Stimulated activated naive CD8-positive, alpha-beta T cell treated with anti-CD3 and anti-CD28 coated beads, Interleukin-15, Interleukin-2, amounts not matched to agents 100 U/mL and 50 U/mL, for 24 hours (primary cell): ENCODE data around the gene LYSMD1.

Experiments used
- ATAC-seq: fragments of 150-1000 bp; cut with Tn5 transposase; one replicate; pipeline ENCODE4 v1.10.0; 2021
- DNase-seq: peaks from one replicate; pipeline ENCODE4 v3.0.0; 2021

The LYSMD1 gene

DNA sequence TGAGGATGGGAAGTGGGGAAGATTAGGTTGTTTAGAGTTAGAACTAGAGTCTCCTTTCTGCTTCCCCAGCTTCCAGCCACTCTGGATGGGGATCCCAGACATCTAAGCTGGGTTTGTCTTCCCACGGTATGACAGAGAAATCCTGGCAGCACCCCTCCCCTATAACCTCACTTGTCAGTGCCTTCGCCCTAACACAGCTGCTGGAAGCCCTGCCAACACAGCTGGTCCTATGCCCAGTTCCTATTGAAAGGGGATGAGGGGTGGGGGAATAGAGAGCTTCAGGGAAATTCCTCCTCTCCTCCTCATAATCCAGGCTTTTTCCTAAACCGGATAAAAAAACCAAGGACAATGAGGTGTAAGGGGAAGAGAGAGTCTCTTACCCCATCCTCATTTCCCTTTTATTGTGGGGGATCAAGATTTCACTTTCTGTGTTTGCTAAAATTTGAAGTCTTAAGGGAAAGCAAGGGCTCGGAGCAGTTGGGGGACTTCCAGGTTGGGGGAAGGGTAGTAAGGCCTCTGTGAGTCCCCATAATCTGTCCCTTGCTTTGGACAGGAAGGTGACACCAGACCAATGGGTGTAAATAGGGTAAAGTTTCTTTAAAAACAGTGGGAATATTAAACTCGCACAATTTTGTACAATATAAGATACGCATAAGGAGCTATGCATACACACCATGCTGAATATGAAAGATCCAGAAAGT lies 9.5 kb upstream of the LYSMD1 start:
- no peak for ATAC-seq
- no peak for DNase-seq

DNA sequence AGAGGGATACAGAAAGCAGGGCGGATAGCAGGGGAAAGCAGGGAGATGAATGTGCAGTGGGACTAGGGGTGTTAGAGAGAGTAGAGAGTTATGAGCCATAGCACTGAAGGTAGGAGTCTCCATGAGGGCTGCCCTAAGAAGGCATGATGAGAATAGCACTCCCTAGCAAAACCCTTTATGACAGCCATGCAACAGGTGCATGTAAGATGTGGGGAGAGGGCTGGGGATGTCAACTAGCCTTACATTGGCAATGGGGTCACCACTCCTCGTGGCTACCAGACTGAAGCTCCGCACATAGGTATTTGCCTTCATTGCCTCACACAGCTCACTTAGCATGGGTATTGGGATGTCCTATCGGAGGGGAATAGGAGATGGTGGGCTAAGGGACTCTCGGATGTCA lies 5.5 kb upstream of the LYSMD1 start:
- ATAC-seq (no peak), DNase-seq (no peak)

DNA sequence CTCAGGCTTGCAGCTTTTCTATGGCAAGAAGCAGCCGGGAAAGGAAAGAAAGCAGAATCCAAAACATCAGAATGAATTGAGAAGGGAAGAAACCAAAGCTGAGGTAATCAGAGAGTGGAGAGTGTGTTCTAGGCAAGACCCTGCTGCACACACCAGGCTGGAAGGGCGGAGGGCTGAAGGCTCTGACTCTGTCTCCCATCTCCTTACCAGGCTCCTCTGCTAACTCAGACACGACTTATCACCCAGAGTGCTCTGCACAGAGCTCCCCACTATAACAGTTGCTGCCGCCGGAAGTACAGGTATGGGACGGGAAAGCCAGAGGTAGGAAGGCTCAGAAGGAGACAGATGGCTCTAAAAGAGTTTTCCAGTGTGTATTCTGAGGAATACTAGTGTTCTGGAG lies 1.4 kb upstream of the LYSMD1 start:
- DNase-seq (no peak), ATAC-seq (no peak)

DNA sequence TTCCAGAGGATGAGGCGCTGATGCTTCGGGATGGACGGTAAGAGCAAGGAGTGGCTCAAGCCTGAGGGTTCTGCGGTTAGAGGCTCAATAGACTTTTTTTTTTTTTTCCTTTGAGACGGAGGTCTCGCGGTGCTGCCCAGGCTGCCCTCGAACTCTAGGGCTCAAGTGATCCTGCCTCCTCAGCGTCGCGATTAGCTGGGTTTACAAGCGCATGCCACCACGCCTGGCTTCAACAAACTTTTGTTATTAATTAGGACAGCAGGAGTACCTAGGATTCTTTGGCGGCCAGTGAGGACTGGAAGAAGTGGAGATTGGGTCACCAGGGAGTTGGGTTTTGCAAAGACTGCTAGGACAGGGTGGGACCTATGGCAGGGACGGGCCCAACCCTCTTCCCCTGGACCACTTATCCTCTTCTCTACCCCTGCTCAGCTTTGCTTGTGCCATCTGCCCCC lies 829 bp upstream of the LYSMD1 start:
- ATAC-seq = no peak

DNA sequence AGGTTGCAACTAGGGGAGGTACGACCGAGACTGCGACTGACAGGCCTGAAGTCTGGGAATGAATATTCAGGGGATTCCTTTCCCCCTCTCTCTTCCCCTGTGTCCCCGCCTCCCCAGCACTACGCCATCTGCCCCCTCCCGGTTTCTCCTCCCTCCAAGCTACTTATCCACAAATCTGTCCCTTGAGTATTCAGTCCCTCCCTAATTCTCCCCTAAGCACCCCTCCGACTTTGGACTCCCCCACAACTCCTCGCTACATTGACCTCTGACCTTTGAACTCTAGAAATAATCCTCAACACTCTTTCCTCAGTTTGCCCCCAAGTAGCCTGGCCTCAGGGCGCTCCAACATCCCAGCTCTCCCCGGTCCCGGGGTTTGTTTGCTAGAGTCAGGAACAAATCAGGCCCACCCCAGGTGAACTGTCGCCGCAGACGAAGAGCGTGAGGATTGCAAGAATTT lies 393 bp downstream of the LYSMD1 start:
- ATAC-seq (no peak), DNase-seq (peak; percentile 17)

More for the DNA sequence above, 829 bp upstream of the LYSMD1 start:
- no peak for DNase-seq

DNA sequence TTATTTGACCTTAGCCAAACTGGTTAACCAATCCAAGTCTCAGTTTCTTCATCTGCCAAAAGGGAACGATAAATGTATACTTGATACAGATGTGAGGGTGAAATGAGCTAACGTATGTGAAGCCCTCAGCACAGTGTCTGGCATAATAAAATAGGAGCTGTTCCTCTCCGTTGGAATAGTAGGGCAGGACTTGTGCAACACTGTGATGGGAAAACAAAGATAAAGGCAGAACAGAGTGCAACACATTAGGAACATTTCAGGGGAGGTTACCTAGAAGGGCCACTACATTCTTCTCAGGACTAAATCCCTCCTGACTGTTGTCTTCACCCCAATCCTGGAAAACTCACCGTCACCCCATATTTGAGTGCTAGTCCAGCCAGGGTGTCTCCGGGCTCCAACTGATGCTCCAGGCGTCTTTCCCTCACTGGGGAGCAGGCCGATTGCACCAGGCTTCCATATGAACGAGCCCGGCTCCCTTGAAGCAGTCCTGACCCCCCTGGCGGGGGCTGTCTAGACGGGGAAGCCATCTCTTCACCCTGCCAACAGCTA lies 896 bp downstream of the LYSMD1 start:
- ATAC-seq (no peak), DNase-seq (no peak)

- ATAC-seq (no peak), DNase-seq (no peak)
Measured at GRCh38 chr1:151159373-151159772, 6.3 kb downstream of the LYSMD1 start.

GRCh38 chr1:151158751-151159251 lies 6.9 kb downstream of the LYSMD1 start:
- peak; percentile 31 for DNase-seq
- no peak for ATAC-seq

GRCh38 chr1:151158326-151158725 lies 7.4 kb downstream of the LYSMD1 start:
- DNase-seq (peak; percentile 75), ATAC-seq (peak; percentile 45)

DNA sequence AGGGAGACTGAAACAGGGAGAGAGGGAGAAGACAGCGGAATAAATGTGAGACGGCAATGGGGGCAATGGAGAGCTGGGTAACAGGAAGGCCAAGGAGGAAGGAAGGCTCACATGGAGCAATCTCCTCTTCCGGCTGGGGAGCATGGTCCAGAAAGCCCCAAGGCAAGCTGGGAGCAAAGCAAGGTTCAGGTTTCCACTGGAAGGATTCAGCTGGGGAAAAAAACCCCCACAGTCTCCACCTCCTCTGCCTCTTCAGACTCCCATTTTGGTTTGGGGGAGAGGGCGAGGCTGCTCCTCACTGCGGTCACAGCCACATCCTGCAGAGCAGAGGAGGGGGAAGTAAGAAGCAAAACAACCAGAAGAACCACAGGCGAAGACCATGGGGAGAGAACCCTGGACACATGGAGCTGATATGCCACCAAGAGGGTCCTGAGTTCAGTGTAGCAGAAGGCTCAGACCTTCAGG lies 8.6 kb downstream of the LYSMD1 start:
- ATAC-seq (peak; percentile 53), DNase-seq (peak; percentile 74)

DNA sequence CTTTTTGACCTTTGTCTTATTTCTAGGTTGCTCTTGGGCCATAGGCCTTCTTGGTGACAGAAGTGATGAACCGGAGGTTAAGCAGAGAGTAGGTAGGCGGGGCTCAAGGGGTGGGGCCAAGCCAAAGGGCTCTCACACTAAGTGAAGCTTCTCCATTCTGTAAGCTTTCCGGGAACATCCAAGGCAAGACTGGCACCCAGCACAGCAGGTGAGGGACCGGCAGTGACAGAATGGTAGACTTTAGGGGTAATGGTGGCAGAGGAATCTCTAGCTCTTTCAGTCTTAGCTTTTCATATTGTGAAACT lies 9.2 kb downstream of the LYSMD1 start, which contains the start of gene TNFAIP8L2:
TSS of gene TNFAIP8L2 (plus strand) at position 135 of the 305 bp plus-strand sequence. CDS start 2,049 bp downstream, outside the sequence.
- peak; percentile 82 for ATAC-seq
- peak; percentile 86 for DNase-seq

DNA sequence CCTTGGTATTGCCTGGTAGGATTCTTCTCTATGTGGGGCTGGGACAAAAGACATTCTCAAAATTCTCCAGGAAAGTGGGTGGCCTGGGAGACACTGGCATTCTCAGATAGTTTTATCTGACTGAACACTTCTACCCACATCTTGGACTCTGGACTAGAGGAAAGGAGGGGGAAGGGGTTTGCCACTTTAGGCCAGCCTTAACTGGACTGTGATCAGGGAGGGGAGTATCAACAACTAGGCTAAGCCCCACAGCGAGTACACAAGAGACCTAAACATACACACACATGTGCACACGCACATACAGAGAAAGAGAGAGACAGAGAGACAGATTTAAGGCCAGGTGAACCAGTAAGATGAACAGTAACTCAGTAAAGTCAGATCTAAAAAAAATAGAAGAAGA lies 18.0 kb downstream of the LYSMD1 start:
- DNase-seq (no peak), ATAC-seq (no peak)

GRCh38 chr1:151147132-151147503 lies 18.6 kb downstream of the LYSMD1 start:
- ATAC-seq (no peak), DNase-seq (no peak)

DNA sequence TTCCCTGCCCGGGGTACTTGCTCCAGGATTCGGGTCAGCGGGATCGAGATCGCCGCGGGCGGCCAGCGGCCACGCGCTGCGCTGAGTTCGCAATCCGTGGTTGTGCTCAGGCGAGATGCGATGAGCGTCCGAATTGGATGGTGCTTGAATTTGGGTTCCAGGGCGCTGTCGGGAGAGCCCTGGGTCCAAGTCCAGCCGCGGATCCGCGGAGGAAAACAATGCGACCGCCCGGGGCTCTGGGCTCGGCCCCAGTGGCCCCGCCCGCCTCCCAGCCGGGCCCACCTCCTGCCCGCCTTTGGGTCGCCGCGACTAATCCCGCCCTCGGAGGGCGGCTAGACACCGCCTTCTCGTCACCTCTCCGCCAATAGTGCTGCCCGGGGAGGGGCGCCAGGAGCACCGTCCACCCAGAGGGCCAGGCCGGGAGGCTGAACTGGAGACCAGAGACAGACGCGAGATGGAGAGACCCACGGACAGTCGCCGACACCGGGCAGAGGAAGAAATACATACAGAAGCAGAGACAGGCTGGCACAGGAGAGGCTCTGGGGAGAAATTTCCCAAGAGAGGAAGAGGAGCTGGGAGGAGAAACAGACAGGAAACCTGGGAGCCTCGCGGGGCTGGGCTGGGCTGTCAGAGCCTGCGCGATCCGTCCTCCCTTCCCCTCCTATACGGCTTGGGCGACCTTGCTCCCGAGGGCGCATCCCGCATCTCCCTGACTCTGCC lies 19.1 kb downstream of the LYSMD1 start, which contains the start of gene SEMA6C:
TSS of gene SEMA6C (minus strand) at position 220 of the 720 bp plus-strand sequence. CDS start 4,010 bp downstream, outside the sequence.
- ATAC-seq (peak; percentile 100), DNase-seq (peak; percentile 90)

DNA sequence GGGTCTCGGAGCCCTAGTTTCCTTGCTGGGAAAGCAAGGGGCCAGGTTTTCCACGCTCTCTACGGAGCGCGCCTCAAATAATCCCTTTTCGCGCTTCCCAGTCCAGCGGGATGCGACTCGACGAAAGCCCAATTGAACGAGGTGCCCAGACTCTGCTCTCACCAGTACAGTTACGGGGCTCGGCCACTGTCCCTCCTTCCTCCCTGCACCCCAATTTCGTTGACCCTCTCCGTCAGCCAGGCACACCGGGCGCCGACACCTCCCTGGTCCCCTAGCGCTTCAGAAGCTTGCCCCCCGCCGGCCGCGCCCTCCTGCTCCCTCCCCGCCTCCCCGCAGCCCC lies 19.7 kb downstream of the LYSMD1 start:
- ATAC-seq (no peak), DNase-seq (no peak)

GRCh38 chr1:151145304-151146071 lies 20.2 kb downstream of the LYSMD1 start:
- ATAC-seq = no peak

DNA sequence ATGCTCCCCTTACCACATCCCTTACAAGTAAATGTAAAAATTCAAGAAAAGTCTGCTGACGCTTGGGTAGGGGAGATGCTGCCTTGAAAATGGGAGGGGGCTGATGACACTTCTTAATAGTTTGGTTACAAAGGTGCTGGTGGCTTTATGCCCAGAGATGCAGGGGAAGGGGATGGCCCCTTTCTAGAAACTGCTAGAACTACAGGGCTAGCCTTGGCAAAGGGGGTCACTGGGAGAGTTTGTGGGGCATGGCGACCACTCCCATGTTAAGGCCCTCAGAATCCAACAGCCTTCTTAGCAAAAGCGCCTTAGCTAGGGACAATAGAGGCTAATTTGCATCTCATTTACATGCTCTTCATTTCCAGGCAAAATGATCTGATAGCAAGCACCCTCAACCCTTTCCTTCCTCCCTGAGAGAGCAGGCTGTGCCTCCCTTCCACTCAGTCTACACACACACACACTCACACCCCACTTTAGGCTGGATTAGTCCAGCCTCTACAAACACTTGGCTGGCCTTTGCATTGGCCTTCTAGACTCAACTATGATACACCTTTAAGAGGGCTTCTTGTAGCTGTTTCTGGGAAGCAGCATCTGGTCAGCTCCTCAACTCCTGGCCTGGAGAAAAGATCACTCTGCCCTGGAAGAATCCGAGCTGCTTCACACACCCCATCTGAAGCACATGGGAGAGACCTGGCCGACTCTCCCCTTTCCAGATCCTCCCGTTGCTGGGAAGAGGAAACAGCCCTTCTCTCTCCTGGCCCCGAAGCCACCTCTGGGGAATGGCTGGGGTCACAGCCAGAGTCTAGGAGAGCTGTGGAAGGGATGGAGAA lies 21.0 kb downstream of the LYSMD1 start:
- ATAC-seq (no peak), DNase-seq (no peak)

More at GRCh38 chr1:151145304-151146071, 20.2 kb downstream of the LYSMD1 start:
- peak; percentile 30 for DNase-seq

DNA sequence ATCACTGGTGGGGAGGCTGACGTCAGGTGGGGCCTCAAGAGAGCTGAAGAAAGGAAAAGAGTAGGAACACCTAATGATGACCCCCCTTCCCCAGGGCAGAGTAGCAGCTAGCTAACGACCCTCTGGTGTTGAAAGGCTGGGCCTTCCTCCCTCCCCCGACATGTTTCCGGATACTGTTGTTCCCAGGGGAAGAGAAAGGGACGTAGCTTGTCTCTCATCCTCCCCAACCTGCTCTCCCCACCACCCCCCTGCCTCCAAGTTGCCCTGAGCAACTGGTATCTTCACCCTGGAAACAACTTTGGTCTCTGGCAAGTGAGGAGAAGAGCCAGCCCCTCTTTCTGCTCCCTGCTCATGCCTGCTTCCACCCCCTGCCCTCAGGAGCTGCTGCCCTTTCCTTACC lies 21.7 kb downstream of the LYSMD1 start:
- ATAC-seq = no peak
- no peak for DNase-seq

- no peak for DNase-seq
- no peak for ATAC-seq
Measured at GRCh38 chr1:151143057-151143435, 22.7 kb downstream of the LYSMD1 start.

GRCh38 chr1:151142411-151143056 lies 23.2 kb downstream of the LYSMD1 start:
- DNase-seq = no peak

DNA sequence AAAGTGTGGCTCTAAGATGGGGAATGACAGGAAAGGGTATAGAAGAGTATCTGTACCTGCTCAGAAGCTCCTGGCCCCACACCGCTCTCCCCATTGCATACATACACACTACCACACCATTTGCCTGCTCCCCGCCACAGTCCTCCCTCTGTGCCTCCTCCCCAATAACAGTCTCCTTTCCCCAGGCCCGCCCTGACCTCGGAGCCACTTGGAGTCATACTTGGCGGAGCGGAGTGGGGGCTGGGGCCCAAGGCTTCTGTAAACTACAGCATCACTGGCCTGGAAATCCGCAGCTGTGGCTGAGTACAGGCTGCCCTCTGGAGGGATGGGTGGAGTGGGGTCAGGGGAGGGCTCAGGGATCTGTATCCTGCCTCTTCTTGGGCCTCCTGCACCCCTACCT lies 27.9 kb downstream of the LYSMD1 start:
- no peak for ATAC-seq
- no peak for DNase-seq

More at GRCh38 chr1:151142411-151143056, 23.2 kb downstream of the LYSMD1 start:
- ATAC-seq = no peak
